ENCODE data around the gene HEMK1.

Gene HEMK1

GRCh38 chr3:50603261-50604109 is 34.2 kb downstream of the HEMK1 start:
- DNase-seq: no peak

GRCh38 chr3:50604110-50604621 is 34.8 kb downstream of the HEMK1 start:
- DNase-seq: no peak

- no peak for DNase-seq
These were observed 35.6 kb downstream of the HEMK1 start for GRCh38 chr3:50604628-50605588.

- peak; percentile 39 for DNase-seq
These were observed 36.6 kb downstream of the HEMK1 start for GRCh38 chr3:50605901-50606326.

- no peak for DNase-seq
These were observed 37.3 kb downstream of the HEMK1 start for GRCh38 chr3:50606596-50606995.

- no peak for DNase-seq
These were observed 38.2 kb downstream of the HEMK1 start for GRCh38 chr3:50607271-50608091.

- DNase-seq: no peak
These were observed 39.0 kb downstream of the HEMK1 start for GRCh38 chr3:50608278-50608677.

- no peak for DNase-seq
These were observed 39.9 kb downstream of the HEMK1 start for GRCh38 chr3:50609071-50609762.

- no peak for DNase-seq
These were observed 40.4 kb downstream of the HEMK1 start for GRCh38 chr3:50609763-50610085.

- DNase-seq: no peak
These were observed 41.1 kb downstream of the HEMK1 start for GRCh38 chr3:50610181-50610971.

GRCh38 chr3:50610992-50611463 is 41.7 kb downstream of the HEMK1 start:
- no peak for DNase-seq

GRCh38 chr3:50611464-50612233 is 42.3 kb downstream of the HEMK1 start, which contains the start of gene CISH:
Gene CISH, minus strand, starts transcription at chr3:50611774. Its CDS starts 124 bp downstream, at chr3:50611650.
- peak; percentile 89 for DNase-seq

- DNase-seq: no peak
These were observed 43.0 kb downstream of the HEMK1 start for GRCh38 chr3:50612234-50612882.

- no peak for DNase-seq
These were observed 43.9 kb downstream of the HEMK1 start for GRCh38 chr3:50612970-50613846.

GRCh38 chr3:50615190-50615589 is 45.9 kb downstream of the HEMK1 start:
- DNase-seq: no peak

GRCh38 chr3:50616003-50616769 is 46.9 kb downstream of the HEMK1 start:
- peak; percentile 72 for DNase-seq

- DNase-seq: peak; percentile 74
These were observed 47.4 kb downstream of the HEMK1 start for GRCh38 chr3:50616770-50617095.

Data from kidney glomerular epithelial cell (primary cell).